ENCODE results near the gene ANGPTL4. TPM values are rescaled to one million over a fixed set of nuclear protein-coding genes. Genes with fewer than 3 reads are reported as not detected.

Gene ANGPTL4
- total RNA-seq, 1 donor from 2014 or later: not detected

- H3K4me2 ChIP-seq: peak overlapping the region; percentile 77
- H3K9me3 Mint-ChIP-seq: no peaks in the 10 kb centered on the region
- peaks cover 19% of the 10 kb centered on the region for H4K20me1 ChIP-seq (ENCODE audit: low read depth)
- peaks cover 47% of the 10 kb centered on the region for H3K27me3 Mint-ChIP-seq (ENCODE audit: insufficient read depth, low read depth)
- no peaks in the 10 kb centered on the region for H3K36me3 ChIP-seq
- H3K79me2 ChIP-seq (ENCODE audit: low read depth): no peaks in the 10 kb centered on the region
- no peak overlapping the region for H3K9ac ChIP-seq
- no peak overlapping the region for H3K27ac Mint-ChIP-seq
- H3K4me3 Mint-ChIP-seq: peak overlapping the region; percentile 75
- H3K27ac ChIP-seq: no peak overlapping the region
- peaks cover 3% of the 10 kb centered on the region for H3K4me1 Mint-ChIP-seq
- H3K27me3 ChIP-seq: peaks cover 90% of the 10 kb centered on the region
- H3K36me3 Mint-ChIP-seq: no peaks in the 10 kb centered on the region
- DNase-seq (ENCODE audit: low spot score): no peak
- H3K9me3 ChIP-seq (ENCODE audit: low read depth): no peaks in the 10 kb centered on the region
- H3K4me1 ChIP-seq: peaks cover 9% of the 10 kb centered on the region
- H3K4me3 ChIP-seq: peak overlapping the region; percentile 48
- peaks cover 13% of the 10 kb centered on the region for H3F3A ChIP-seq (ENCODE audit: low read depth)
- H2AFZ ChIP-seq (replicated peaks): peak overlapping the region; percentile 50
- no peak for TF ChIP-seq EZH2 (IDR thresholded peaks at IDR 0.05)
- TF ChIP-seq EZH2phosphoT487 (IDR thresholded peaks at IDR 0.05): no peak
- peak; percentile 52 for TF ChIP-seq CTCF (IDR thresholded peaks at IDR 0.05)
Observed at GRCh38 chr19:8335343-8336071, 28.4 kb upstream of the ANGPTL4 start.

DNA sequence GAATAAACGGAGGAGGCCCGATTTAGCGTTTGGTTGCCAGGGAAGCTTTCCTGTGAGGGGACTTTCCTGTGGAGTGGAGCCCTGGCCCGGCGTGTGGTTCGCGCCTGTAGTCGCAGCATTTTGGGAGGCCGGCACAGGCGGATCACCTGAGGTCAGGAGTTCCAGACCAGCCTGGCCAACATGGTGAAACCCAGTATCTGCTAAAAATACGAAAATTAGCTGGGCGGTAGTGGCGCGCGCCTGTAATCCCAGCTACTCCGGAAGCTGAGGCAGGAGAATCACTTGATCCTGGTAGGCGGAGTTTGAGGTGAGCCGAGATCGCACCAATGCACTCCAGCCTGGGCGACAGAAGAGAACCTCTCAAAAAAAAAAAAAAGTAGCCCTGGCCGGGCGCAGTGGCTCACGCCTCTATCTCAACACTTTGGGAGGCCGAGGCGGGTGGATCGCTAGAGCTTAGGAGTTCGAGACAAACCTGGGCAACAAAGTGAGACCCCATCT is 27.8 kb upstream of the ANGPTL4 start:
- no peaks in the 10 kb centered on the region for H3K36me3 Mint-ChIP-seq

GRCh38 chr19:8336660-8337059 is 27.3 kb upstream of the ANGPTL4 start:
- H3K79me2 ChIP-seq (ENCODE audit: low read depth): no peaks in the 10 kb centered on the region
- Mint-ChIP-seq H3K27me3 (ENCODE audit: insufficient read depth, low read depth) (peaks cover 42% of the 10 kb centered on the region), H3K9me3 (no peaks in the 10 kb centered on the region), H3K27ac (no peak overlapping the region), H3K4me1 (peaks cover 6% of the 10 kb centered on the region), H3K36me3 (no peaks in the 10 kb centered on the region), H3K4me3 (no peak overlapping the region)
- H4K20me1 ChIP-seq (ENCODE audit: low read depth): peaks cover 19% of the 10 kb centered on the region
- H3K9ac ChIP-seq: no peak overlapping the region
- peaks cover 20% of the 10 kb centered on the region for H3F3A ChIP-seq (ENCODE audit: low read depth)
- no peak for DNase-seq (ENCODE audit: low spot score)
- H3K27me3 ChIP-seq: peaks cover 92% of the 10 kb centered on the region
- H3K27ac ChIP-seq: no peak overlapping the region
- no peak overlapping the region for H3K4me3 ChIP-seq
- H2AFZ ChIP-seq (replicated peaks): no peak overlapping the region
- H3K9me3 ChIP-seq (ENCODE audit: low read depth): no peaks in the 10 kb centered on the region
- no peak overlapping the region for H3K4me2 ChIP-seq
- H3K36me3 ChIP-seq: no peaks in the 10 kb centered on the region
- peaks cover 9% of the 10 kb centered on the region for H3K4me1 ChIP-seq
- TF ChIP-seq CTCF (IDR thresholded peaks at IDR 0.05) (no peak), EZH2phosphoT487 (IDR thresholded peaks at IDR 0.05) (no peak), EZH2 (IDR thresholded peaks at IDR 0.05) (no peak)

More for the DNA sequence above, 27.8 kb upstream of the ANGPTL4 start:
- Histone ChIP-seq H3K4me3 (no peak overlapping the region), H3K4me2 (no peak overlapping the region), H3K36me3 (no peaks in the 10 kb centered on the region), H3F3A (ENCODE audit: low read depth) (peaks cover 19% of the 10 kb centered on the region), H2AFZ (replicated peaks) (no peak overlapping the region), H3K9me3 (ENCODE audit: low read depth) (no peaks in the 10 kb centered on the region), H3K79me2 (ENCODE audit: low read depth) (no peaks in the 10 kb centered on the region), H4K20me1 (ENCODE audit: low read depth) (peaks cover 19% of the 10 kb centered on the region), H3K9ac (no peak overlapping the region), H3K27me3 (peaks cover 92% of the 10 kb centered on the region), H3K27ac (no peak overlapping the region), H3K4me1 (peaks cover 9% of the 10 kb centered on the region)
- peak; percentile 29 for DNase-seq (ENCODE audit: low spot score)
- H3K27me3 Mint-ChIP-seq (ENCODE audit: insufficient read depth, low read depth): peaks cover 42% of the 10 kb centered on the region
- peak overlapping the region; percentile 75 for H3K4me3 Mint-ChIP-seq
- no peaks in the 10 kb centered on the region for H3K9me3 Mint-ChIP-seq
- H3K27ac Mint-ChIP-seq: no peak overlapping the region
- peaks cover 6% of the 10 kb centered on the region for H3K4me1 Mint-ChIP-seq
- no peak for TF ChIP-seq CTCF (IDR thresholded peaks at IDR 0.05)
- TF ChIP-seq EZH2 (IDR thresholded peaks at IDR 0.05): no peak
